B cell (primary cell): ENCODE measurements around the gene BOLA2. TPM values are rescaled to one million over a fixed set of nuclear protein-coding genes. Genes with fewer than 3 reads are reported as not detected.
"Not testable (repeated sequence)": the region's sequence is repeated elsewhere in the genome, so short reads cannot be mapped to it uniquely, and the experiment has no call there.

Experiments
- ATAC-seq: fragments of 200-7000 bp; cut with Tn5 transposase; one replicate; pipeline ENCODE4 v1.10.0; 2021; ENCODE audit warnings: low read depth, mild to moderate bottlenecking, moderate number of reproducible peaks, moderate library complexity
- CTCF ChIA-PET: fragments of 350-600 bp; sonication (Branson Sonifier 250); formaldehyde crosslinking; loops from one replicate; lab custom pipeline; 2021; ENCODE audit warnings: antibody characterized with exemption, inconsistent platforms; lab: Charles Lee
- POLR2A ChIA-PET: fragments of 350-600 bp; sonication (Branson Sonifier 250); formaldehyde crosslinking; loops from one replicate; lab custom pipeline; 2021; ENCODE audit warnings: antibody characterized with exemption; lab: Charles Lee
- DNase-seq: peaks from one replicate; pipeline ENCODE4 v3.0.0; 2013
- H2AFZ ChIP-seq: 2 replicates; pipeline ENCODE4 v1.6.1; 2012; ENCODE audit warnings: mild to moderate bottlenecking, low read depth, low read length; ENCODE audit not compliant: insufficient read depth, poor library complexity, severe bottlenecking
- H3K27ac ChIP-seq, 2 donors: 1 replicate in 1 of 2; 2 replicates in 1 of 2; pipeline ENCODE4 v1.5.1; 2012 to 2013; ENCODE audit warnings: low read length in 2 of 2, mild to moderate bottlenecking in 2 of 2, moderate library complexity in 1 of 2
- H3K27me3 ChIP-seq, 4 experiments: fragments of 200-600 bp in 1 of 4; sonication (generic) in 1 of 4; replicated peaks in 1 of 4; 1 replicate in 2 of 4; 2 replicates in 2 of 4; pipeline versions ENCODE4 v1.6.1 to v1.7.0; 2013 to 2016; ENCODE audit warnings: low read length in 3 of 4, mild to moderate bottlenecking in 2 of 4, mixed read lengths in 1 of 4, moderate library complexity in 1 of 4; ENCODE audit not compliant: insufficient read depth in 4 of 4, control insufficient read depth in 3 of 4; ENCODE audit errors: control extremely low read depth in 1 of 4
- H3K36me3 ChIP-seq, 2 experiments: replicated peaks in 1 of 2; 1 replicate in 1 of 2; 2 replicates in 1 of 2; pipeline versions ENCODE4 v1.6.1 to v1.7.1; 2013; ENCODE audit warnings: low read length in 1 of 2; ENCODE audit not compliant: insufficient read depth in 2 of 2, control insufficient read depth in 1 of 2; ENCODE audit errors: control extremely low read depth in 1 of 2, extremely low read depth in 1 of 2
- H3K4me1 ChIP-seq, 2 donors: fragments of 200-600 bp in 1 of 2; sonication (generic) in 1 of 2; 1 replicate in 1 of 2; 2 replicates in 1 of 2; pipeline versions ENCODE4 v1.5.1 to v1.6.1; 2013 to 2017; ENCODE audit warnings: low read length in 2 of 2; ENCODE audit not compliant: control insufficient read depth in 2 of 2, insufficient read depth in 2 of 2
- H3K4me2 ChIP-seq: replicated peaks from 2 replicates; pipeline ENCODE3; 2012; ENCODE audit warnings: mild to moderate bottlenecking, low read depth, low read length; ENCODE audit not compliant: poor library complexity, severe bottlenecking
- H3K4me3 ChIP-seq, 5 experiments: fragments of 200-600 bp in 1 of 5; sonication (generic) in 1 of 5; 1 replicate in 3 of 5; 2 replicates in 2 of 5; pipeline versions ENCODE4 v1.5.1 to v1.7.0; 2011 to 2016; ENCODE audit warnings: low read length in 4 of 5, mild to moderate bottlenecking in 4 of 5, low read depth in 2 of 5, control low read depth in 1 of 5, moderate library complexity in 1 of 5; ENCODE audit not compliant: insufficient read depth in 1 of 5; ENCODE audit errors: control extremely low read depth in 1 of 5, extremely low read depth in 1 of 5
- H3K79me2 ChIP-seq: fragments of 200-600 bp; sonication (generic); one replicate; pipeline ENCODE4 v1.6.0; 2016; ENCODE audit warnings: low read length; ENCODE audit not compliant: control insufficient read depth, insufficient read depth
- H3K9ac ChIP-seq: fragments of 200-600 bp; sonication (generic); 2 replicates; pipeline ENCODE4 v1.6.1; 2017; ENCODE audit warnings: mild to moderate bottlenecking, low read length, moderate library complexity
- H3K9me3 ChIP-seq, 3 donors: one replicate each; pipeline versions ENCODE4 v1.6.1 to v1.7.1; 2013; ENCODE audit warnings: low read length in 2 of 3; ENCODE audit not compliant: control insufficient read depth in 2 of 3, insufficient read depth in 1 of 3; ENCODE audit errors: control extremely low read depth in 1 of 3
- H4K20me1 ChIP-seq: 2 replicates; pipeline ENCODE4 v1.6.0; 2012; ENCODE audit warnings: mild to moderate bottlenecking, low read length; ENCODE audit not compliant: insufficient read depth, control insufficient read depth, poor library complexity, severe bottlenecking
- H3K27ac Mint-ChIP-seq: one replicate; pipeline ENCODE4 v1.8.0; 2021; ENCODE audit warnings: mixed read lengths
- H3K27me3 Mint-ChIP-seq: one replicate; pipeline ENCODE4 v1.8.0; 2021; ENCODE audit warnings: mixed read lengths
- H3K4me1 Mint-ChIP-seq: one replicate; pipeline ENCODE4 v1.8.0; 2021; ENCODE audit warnings: mixed read lengths
- H3K4me3 Mint-ChIP-seq: one replicate; pipeline ENCODE4 v1.8.0; 2021; ENCODE audit warnings: mixed read lengths
- H3K9me3 Mint-ChIP-seq: one replicate; pipeline ENCODE4 v1.8.0; 2022; ENCODE audit warnings: mixed read lengths; ENCODE audit not compliant: insufficient read depth
- WGBS: methylation state at CpG from one replicate; pipeline ENCODE4 v1.1.5; 2013; ENCODE audit warnings: missing lambda C conversion rate; ENCODE audit not compliant: insufficient coverage; 5-methylcytosine and 5-hydroxymethylcytosine counted together
- intact Hi-C: fragments of 100-400 bp; cut with micrococcal nuclease; formaldehyde crosslinking; loops from one replicate; pipeline ENCODE4 v1.10.0; 2022
- polyA plus RNA-seq: library from polyadenylated mRNA; depleted of rRNA; stranded (reverse); fragments of >200 nt; gene quantifications from 2 replicates; pipeline ENCODE4 v1.2.3, GENCODE V29; 2012
- total RNA-seq, 2 donors: library from RNA; stranded (reverse); fragments of 120-200 nt in 1 of 2; gene quantifications; 1 replicate in 1 of 2; 2 replicates in 1 of 2; pipeline versions ENCODE4 v1.2.3 to v1.2.4, GENCODE V29; 2013 to 2022

Gene BOLA2
- total and polyA plus RNA-seq, 2 donors (not counting 1 experiment from before 2014, with no cell fraction given), result 17.4 to 46.5 TPM

- intact Hi-C loops, result not testable (repeated sequence)
Observed at GRCh38 chr16:29459706-29460646, 5.8 kb upstream of the BOLA2 start, which contains the start of gene SULT1A4. Gene SULT1A4 (plus strand): TSS chr16:29459913. CDS start chr16:29461386, 1,473 bp downstream.

GRCh38 chr16:29457660-29458059 is 3.5 kb upstream of the BOLA2 start:
- CTCF ChIA-PET, H3K27ac ChIP-seq, POLR2A ChIA-PET, H3K4me2 ChIP-seq, H2AFZ ChIP-seq, H3K9me3 Mint-ChIP-seq, H3K4me3 ChIP-seq, ATAC-seq, H3K27me3 Mint-ChIP-seq, H3K4me1 ChIP-seq, H3K27me3 ChIP-seq, H4K20me1 ChIP-seq, H3K27ac Mint-ChIP-seq, DNase-seq, H3K36me3 ChIP-seq, H3K9me3 ChIP-seq, H3K4me3 Mint-ChIP-seq, H3K9ac ChIP-seq, H3K4me1 Mint-ChIP-seq, H3K79me2 ChIP-seq, intact Hi-C loops: not testable (repeated sequence)
- no CpG with 5 or more reads among the region's 2 CpGs for WGBS

More at GRCh38 chr16:29459706-29460646, 5.8 kb upstream of the BOLA2 start, which contains the start of gene SULT1A4:
- H2AFZ ChIP-seq, H3K27me3 Mint-ChIP-seq, H3K27me3 ChIP-seq, CTCF ChIA-PET, H4K20me1 ChIP-seq, DNase-seq, H3K4me2 ChIP-seq, H3K27ac ChIP-seq, H3K4me1 Mint-ChIP-seq, H3K9me3 ChIP-seq, H3K36me3 ChIP-seq, H3K4me3 Mint-ChIP-seq, H3K9me3 Mint-ChIP-seq, ATAC-seq, H3K79me2 ChIP-seq, H3K27ac Mint-ChIP-seq, H3K4me3 ChIP-seq, POLR2A ChIA-PET, H3K9ac ChIP-seq, H3K4me1 ChIP-seq: not testable (repeated sequence)
- WGBS, result no CpG with 5 or more reads among the region's 13 CpGs

GRCh38 chr16:29454828-29455227 is 677 bp upstream of the BOLA2 start:
- H3K9me3 Mint-ChIP-seq, H3K36me3 ChIP-seq, H3K4me1 Mint-ChIP-seq, intact Hi-C loops, H3K27me3 ChIP-seq, CTCF ChIA-PET, H3K27ac ChIP-seq, H3K27me3 Mint-ChIP-seq, H2AFZ ChIP-seq, H3K4me2 ChIP-seq, H3K9ac ChIP-seq, H3K4me3 ChIP-seq, H3K27ac Mint-ChIP-seq, H4K20me1 ChIP-seq, POLR2A ChIA-PET, DNase-seq, H3K4me1 ChIP-seq, H3K9me3 ChIP-seq, H3K79me2 ChIP-seq, H3K4me3 Mint-ChIP-seq: not testable (repeated sequence)
- WGBS, result no CpG with 5 or more reads among the region's 29 CpGs
- ATAC-seq, result peak; percentile 66

GRCh38 chr16:29453754-29454153 is 397 bp downstream of the BOLA2 start:
- POLR2A ChIA-PET, intact Hi-C loops, H3K4me3 ChIP-seq, H3K27ac Mint-ChIP-seq, H3K4me2 ChIP-seq, H2AFZ ChIP-seq, DNase-seq, H3K9me3 ChIP-seq, H3K4me1 Mint-ChIP-seq, H3K27me3 ChIP-seq, CTCF ChIA-PET, H3K9me3 Mint-ChIP-seq, H3K36me3 ChIP-seq, H3K27me3 Mint-ChIP-seq, H3K27ac ChIP-seq, H3K9ac ChIP-seq, H3K4me3 Mint-ChIP-seq, H3K79me2 ChIP-seq, H4K20me1 ChIP-seq, H3K4me1 ChIP-seq: not testable (repeated sequence)
- WGBS, result no CpG with 5 or more reads among the region's 21 CpGs
- peak; percentile 22 for ATAC-seq
